Measurements from ENCODE around the gene CINP.

DNA sequence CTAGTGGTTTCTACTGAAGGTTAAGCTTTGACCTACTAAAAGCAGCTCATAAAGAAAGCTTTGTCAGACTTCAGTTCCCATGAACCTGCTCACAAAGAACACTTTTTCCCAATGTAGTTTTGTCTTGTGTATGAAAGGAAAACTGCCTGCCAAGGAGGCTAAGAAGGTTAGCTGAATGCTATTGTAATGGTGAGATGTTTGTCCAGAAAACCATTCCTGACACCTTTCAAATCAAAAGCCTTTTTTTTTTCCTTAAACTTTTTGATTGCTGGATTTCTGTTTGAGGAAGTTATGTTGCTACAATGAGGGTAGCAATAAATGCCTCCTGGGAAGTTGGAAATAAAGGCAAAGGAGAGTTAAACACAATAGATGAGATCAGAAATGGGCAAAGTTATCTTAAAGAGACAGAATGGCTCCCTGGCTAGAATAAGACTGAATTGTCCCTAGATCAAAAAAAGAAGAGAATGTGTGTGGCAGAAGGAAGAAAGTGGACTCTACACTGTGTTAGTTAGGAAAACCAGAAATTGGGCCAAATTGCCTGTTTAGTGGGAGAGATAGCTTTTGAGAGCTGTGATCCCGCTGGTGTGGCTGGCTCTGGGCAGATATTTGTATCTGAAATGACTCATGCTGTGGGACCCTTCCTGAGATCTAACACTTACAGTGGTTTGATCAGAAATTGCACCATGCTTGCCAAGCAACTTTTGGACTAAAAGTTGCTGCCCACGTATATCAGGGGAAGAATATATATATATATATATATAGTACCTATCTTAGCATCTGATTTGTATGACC lies 27.6 kb upstream of the CINP start:
- TF ChIP-seq, protein P1, sequence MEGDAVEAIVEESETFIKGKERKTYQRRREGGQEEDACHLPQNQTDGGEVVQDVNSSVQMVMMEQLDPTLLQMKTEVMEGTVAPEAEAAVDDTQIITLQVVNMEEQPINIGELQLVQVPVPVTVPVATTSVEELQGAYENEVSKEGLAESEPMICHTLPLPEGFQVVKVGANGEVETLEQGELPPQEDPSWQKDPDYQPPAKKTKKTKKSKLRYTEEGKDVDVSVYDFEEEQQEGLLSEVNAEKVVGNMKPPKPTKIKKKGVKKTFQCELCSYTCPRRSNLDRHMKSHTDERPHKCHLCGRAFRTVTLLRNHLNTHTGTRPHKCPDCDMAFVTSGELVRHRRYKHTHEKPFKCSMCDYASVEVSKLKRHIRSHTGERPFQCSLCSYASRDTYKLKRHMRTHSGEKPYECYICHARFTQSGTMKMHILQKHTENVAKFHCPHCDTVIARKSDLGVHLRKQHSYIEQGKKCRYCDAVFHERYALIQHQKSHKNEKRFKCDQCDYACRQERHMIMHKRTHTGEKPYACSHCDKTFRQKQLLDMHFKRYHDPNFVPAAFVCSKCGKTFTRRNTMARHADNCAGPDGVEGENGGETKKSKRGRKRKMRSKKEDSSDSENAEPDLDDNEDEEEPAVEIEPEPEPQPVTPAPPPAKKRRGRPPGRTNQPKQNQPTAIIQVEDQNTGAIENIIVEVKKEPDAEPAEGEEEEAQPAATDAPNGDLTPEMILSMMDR (IDR thresholded peaks at IDR 0.05; ENCODE audit: low read length) = no peak
- TF ChIP-seq EZH2 (optimal IDR thresholded peaks at IDR 0.05; ENCODE audit: low read depth, low read length) = no peak
- no peak for TF ChIP-seq EZH2phosphoT487 (IDR thresholded peaks at IDR 0.05; ENCODE audit: low read length)
